GM12864 (cell line): ENCODE measurements around the gene CMTR2.

Experiments used
- DNase-seq: peaks from one replicate; pipeline ENCODE4 v3.0.0-alpha.2; 2011; ENCODE audit warnings: low read depth
- H3K4me3 ChIP-seq: 2 replicates; pipeline ENCODE4 v1.5.1; 2011; ENCODE audit warnings: mild to moderate bottlenecking, low read depth, low read length, control low read depth
- CTCF ChIP-seq: IDR thresholded peaks from 2 replicates; pipeline ENCODE4 v1.5.1; 2011; ENCODE audit warnings: low read depth, mild to moderate bottlenecking, moderate library complexity, low read length, control low read depth, inconsistent platforms; ENCODE audit errors: missing control alignments

CMTR2 gene

GRCh38 chr16:71247478-71247877 lies 41.7 kb downstream of the CMTR2 start:
- no peak for TF ChIP-seq CTCF
- H3K4me3 ChIP-seq: no peak overlapping the region
- DNase-seq: no peak

- DNase-seq: no peak
- TF ChIP-seq CTCF: no peak
- H3K4me3 ChIP-seq: no peak overlapping the region
These were observed 42.9 kb downstream of the CMTR2 start for GRCh38 chr16:71246309-71246708.

- no peak overlapping the region for H3K4me3 ChIP-seq
- no peak for DNase-seq
- TF ChIP-seq CTCF: no peak
These were observed 44.7 kb downstream of the CMTR2 start for GRCh38 chr16:71244521-71244920.

- H3K4me3 ChIP-seq: no peak overlapping the region
- no peak for DNase-seq
- TF ChIP-seq CTCF: no peak
These were observed 46.6 kb downstream of the CMTR2 start for GRCh38 chr16:71242601-71243000.

GRCh38 chr16:71242036-71242435 lies 47.2 kb downstream of the CMTR2 start:
- no peak overlapping the region for H3K4me3 ChIP-seq
- no peak for TF ChIP-seq CTCF
- DNase-seq: no peak
